HepG2 (cell line): ENCODE results near the gene PLP1. TPM values are rescaled to one million over a fixed set of nuclear protein-coding genes. Genes with fewer than 3 reads are reported as not detected.

Source experiments
- ATAC-seq: fragments of 200-7000 bp; cut with Tn5 transposase; 3 replicates; pipeline ENCODE4 v1.9.1; 2020; ENCODE audit warnings: mild to moderate bottlenecking, moderate library complexity
- BruUV-seq: library from RNA; stranded (reverse); fragments of 400-500 nt; replicated peaks from 2 replicates; lab custom pipeline; 2021; lab: Mats Ljungman, UMichigan
- CTCF ChIA-PET: fragments of 300-600 bp; formaldehyde crosslinking; extraction: SDS; loops from one replicate; lab custom pipeline; 2021; ENCODE audit warnings: low total read pairs, inconsistent platforms, low intra/inter-chr PET ratio; lab: Yijun Ruan, JAX
- POLR2A ChIA-PET: fragments of 350-600 bp; sonication (Branson Sonifier 250); formaldehyde crosslinking; loops from one replicate; lab custom pipeline; 2020; ENCODE audit warnings: antibody characterized with exemption, inconsistent platforms; lab: Yijun Ruan, JAX
- DNase-seq: peaks from one replicate; pipeline ENCODE4 v3.0.0-alpha.2; 2015; ENCODE audit warnings: low spot score
- FAIRE-seq: peaks from 3 replicates; lab custom pipeline; 2011; peaks lifted over from hg19 to GRCh38; lab: Jason Lieb, UNC
- H2AFZ ChIP-seq: one replicate; pipeline ENCODE4 v1.6.1; 2011; ENCODE audit warnings: low read length, inconsistent platforms
- H3K27ac ChIP-seq: fragments of 300-600 bp; 3 replicates; pipeline ENCODE4 v1.8.0; 2011; ENCODE audit warnings: mixed run types, mild to moderate bottlenecking, mixed read lengths, low read length, inconsistent platforms; ENCODE audit not compliant: insufficient read depth; ENCODE audit errors: extremely low read length
- H3K27me3 ChIP-seq, 2 experiments: fragments of 200-600 bp in 1 of 2; 2 replicates in 1 of 2; 3 replicates in 1 of 2; pipeline versions ENCODE4 v1.6.0 to v1.8.0; 2011; ENCODE audit warnings: low read length in 2 of 2, mild to moderate bottlenecking in 2 of 2, moderate library complexity in 2 of 2, inconsistent platforms in 1 of 2; ENCODE audit not compliant: insufficient read depth in 2 of 2, control insufficient read depth in 1 of 2
- H3K36me3 ChIP-seq, 2 experiments: fragments of 200-600 bp in 1 of 2; replicated peaks in 1 of 2; 2 replicates in 1 of 2; 3 replicates in 1 of 2; pipeline versions ENCODE4 v1.5.1 to v1.8.0; 2011; ENCODE audit warnings: low read length in 2 of 2, inconsistent platforms in 1 of 2; ENCODE audit not compliant: insufficient read depth in 2 of 2, control insufficient read depth in 1 of 2
- H3K4me1 ChIP-seq: 2 replicates; pipeline ENCODE4 v1.5.1; 2012; ENCODE audit warnings: low read length, inconsistent platforms; ENCODE audit not compliant: insufficient read depth
- H3K4me2 ChIP-seq: 2 replicates; pipeline ENCODE4 v1.6.0; 2011; ENCODE audit warnings: low read depth, low read length, inconsistent platforms
- H3K4me3 ChIP-seq, 3 experiments: fragments of 200-600 bp in 1 of 3; sonication (generic), shearing (Covaris generic) in 1 of 3; replicated peaks in 1 of 3; 2 replicates each; pipeline ENCODE4 v1.5.1; 2011 to 2016; ENCODE audit warnings: low read length in 3 of 3, inconsistent platforms in 2 of 3, low read depth in 2 of 3, mild to moderate bottlenecking in 2 of 3, control low read depth in 1 of 3, mixed read lengths in 1 of 3; ENCODE audit not compliant: insufficient read depth in 1 of 3
- H3K79me2 ChIP-seq: one replicate; pipeline ENCODE4 v1.6.1; 2011; ENCODE audit warnings: low read length, inconsistent platforms; ENCODE audit not compliant: insufficient read depth
- H3K9ac ChIP-seq: 2 replicates; pipeline ENCODE4 v1.6.0; 2011; ENCODE audit warnings: mild to moderate bottlenecking, low read depth, low read length, inconsistent platforms; ENCODE audit not compliant: insufficient read depth
- H3K9me3 ChIP-seq: 2 replicates; pipeline ENCODE4 v1.5.1; 2012; ENCODE audit warnings: mild to moderate bottlenecking, low read length
- H4K20me1 ChIP-seq: 2 replicates; pipeline ENCODE4 v1.6.0; 2011; ENCODE audit warnings: inconsistent platforms, mild to moderate bottlenecking, low read length, moderate library complexity; ENCODE audit not compliant: insufficient read depth
- ARID2 ChIP-seq: sonication (generic); formaldehyde crosslinking; IDR thresholded peaks from 2 replicates; pipeline ENCODE4 v1.8.1; 2022; ENCODE audit warnings: mild to moderate bottlenecking, missing genetic modification reagents, borderline replicate concordance
- ATF1 ChIP-seq: IDR thresholded peaks from 2 replicates; pipeline ENCODE4 v1.6.1; 2016; ENCODE audit warnings: mild to moderate bottlenecking, control low read depth
- DDIT3 ChIP-seq: sonication (generic); formaldehyde crosslinking; IDR thresholded peaks from 2 replicates; pipeline ENCODE4 v1.4.0; 2020; ENCODE audit warnings: mild to moderate bottlenecking, missing genetic modification reagents
- MLLT10 ChIP-seq: sonication (generic); formaldehyde crosslinking; IDR thresholded peaks from 2 replicates; pipeline ENCODE4 v1.4.0; 2020; ENCODE audit warnings: missing genetic modification reagents
- MLXIP ChIP-seq: sonication (generic); formaldehyde crosslinking; IDR thresholded peaks from 2 replicates; pipeline ENCODE4 v1.9.0; 2021; ENCODE audit warnings: missing genetic modification reagents, borderline replicate concordance
- MXD3 ChIP-seq: IDR thresholded peaks from 2 replicates; pipeline ENCODE4 v1.6.1; 2016; ENCODE audit warnings: mild to moderate bottlenecking, missing biosample characterization, missing genetic modification reagents
- SIN3A ChIP-seq: IDR thresholded peaks from 2 replicates; pipeline ENCODE4 v1.6.1; 2011; ENCODE audit warnings: low read depth, mild to moderate bottlenecking, control low read depth, low read length, borderline replicate concordance
- SSRP1 ChIP-seq: IDR thresholded peaks from 2 replicates; pipeline ENCODE4 v1.6.1; 2016; ENCODE audit warnings: control low read depth
- ZBTB42 ChIP-seq: sonication (generic); formaldehyde crosslinking; IDR thresholded peaks from 2 replicates; pipeline ENCODE4 v1.5.0; 2020; ENCODE audit warnings: mild to moderate bottlenecking, missing genetic modification reagents
- ZNF512B ChIP-seq: sonication (generic); formaldehyde crosslinking; IDR thresholded peaks from 2 replicates; pipeline ENCODE4 v1.5.1; 2020; ENCODE audit warnings: missing genetic modification reagents, mild to moderate bottlenecking, borderline replicate concordance
- ZNF549 ChIP-seq: sonication (generic); formaldehyde crosslinking; IDR thresholded peaks from 2 replicates; pipeline ENCODE4 v1.5.0; 2020; ENCODE audit warnings: missing genetic modification reagents
- ZNF674 ChIP-seq: sonication (generic); formaldehyde crosslinking; IDR thresholded peaks from 2 replicates; pipeline ENCODE4 v1.5.0; 2020; ENCODE audit warnings: low read depth, mild to moderate bottlenecking, missing genetic modification reagents
- ZNF770 ChIP-seq: sonication (generic); formaldehyde crosslinking; IDR thresholded peaks from 2 replicates; pipeline ENCODE4 v1.5.0; 2020; ENCODE audit warnings: mild to moderate bottlenecking, missing genetic modification reagents
- ZSCAN5A ChIP-seq: sonication (generic); formaldehyde crosslinking; IDR thresholded peaks from 2 replicates; pipeline ENCODE4 v1.8.0; 2022; ENCODE audit warnings: mild to moderate bottlenecking, missing genetic modification reagents, borderline replicate concordance
- WGBS: methylation state at CpG from one replicate; pipeline ENCODE4 v1.1.6; 2017; ENCODE audit warnings: low lambda C conversion rate; 5-methylcytosine and 5-hydroxymethylcytosine counted together
- in situ Hi-C: cut with HindIII; loops from 2 replicates; pipeline ENCODE4 v1.10.0; 2017; ENCODE audit warnings: low pct_unique_long_range_greater_than_20kb; ENCODE audit not compliant: extremely low pct_ligation_motif_present
- intact Hi-C: fragments of 100-400 bp; cut with micrococcal nuclease; formaldehyde crosslinking; loops from one replicate; pipeline ENCODE4 v1.10.0; 2022; ENCODE audit not compliant: unreplicated experiment
- polyA plus RNA-seq, 8 experiments: library from polyadenylated mRNA; depleted of rRNA in 3 of 8; stranded (reverse) in 7 of 8; unstranded in 1 of 8; fragments of >200 nt; fragmentation: Illumina TruSeq in 4 of 8; extraction: Trizol in 4 of 8; gene quantifications; 2 replicates each; pipeline versions ENCODE4 v1.2.1 to v1.2.3, GENCODE V29; 2011 to 2016; ENCODE audit warnings: low read depth in 4 of 8, missing spikeins in 1 of 8, mixed read lengths in 1 of 8; ENCODE audit not compliant: insufficient read depth in 1 of 8
- total RNA-seq, 5 experiments: library from RNA; depleted of rRNA; stranded (reverse); fragments of >200 nt; fragmentation: Illumina TruSeq; extraction: Trizol; gene quantifications; 2 replicates each; pipeline ENCODE4 v1.2.3, GENCODE V29; 2016; ENCODE audit warnings: low read depth in 1 of 5

The PLP1 gene
- total and polyA plus RNA-seq, 2 of the 13 experiments (the other 11 are each of a cell fraction or from before 2014, with no cell fraction given) = 0.15 to 0.27 TPM

GRCh38 chrX:103793545-103793940 lies 16.9 kb downstream of the PLP1 start:
- DNase-seq (no peak), FAIRE-seq (no peak), ATAC-seq (no peak)
- WGBS = 13% methylated on average over 2 of the region's 2 CpGs
- Histone ChIP-seq H3K9me3 (no peaks in the 10 kb centered on the region), H3K36me3 (no peaks in the 10 kb centered on the region), H3K27me3 (peaks cover 0 to 5% of the 10 kb centered on the region in 2 experiments; a peak in 1 of 5 replicates), H4K20me1 (no peaks in the 10 kb centered on the region), H3K4me3 (no peak overlapping the region), H3K27ac (no peak overlapping the region), H3K9ac (no peak overlapping the region), H3K4me2 (no peak overlapping the region), H3K79me2 (no peaks in the 10 kb centered on the region), H3K4me1 (no peaks in the 10 kb centered on the region), H2AFZ (no peak overlapping the region)
- POLR2A ChIA-PET = no interaction called here
- BruUV-seq = no TSS peak
- CTCF ChIA-PET = no interaction called here
- intact Hi-C loops = no loop called here
- in situ Hi-C loops = no loop called here
- TF ChIP-seq ARID2 (CRISPR knock-in tag) = no peak
- TF ChIP-seq ZNF549 (CRISPR knock-in tag) = no peak
- no peak for TF ChIP-seq ZSCAN5A
- TF ChIP-seq ZNF770 = no peak
- no peak for TF ChIP-seq ATF1 (CRISPR knock-in tag)
- no peak for TF ChIP-seq MLXIP
- no peak for TF ChIP-seq ZNF512B
- TF ChIP-seq SIN3A = no peak
- TF ChIP-seq DDIT3 (CRISPR knock-in tag) = no peak
- no peak for TF ChIP-seq MXD3 (CRISPR knock-in tag)
- TF ChIP-seq MLLT10 = no peak
- TF ChIP-seq ZNF674 (CRISPR knock-in tag) = no peak
- TF ChIP-seq SSRP1 (CRISPR knock-in tag) = no peak
- no peak for TF ChIP-seq ZBTB42 (CRISPR knock-in tag)
